CD4-positive, CD25-positive, alpha-beta regulatory T cell (primary cell): ENCODE results near the gene COPZ2. TPM values are rescaled to one million over a fixed set of nuclear protein-coding genes. Genes with fewer than 3 reads are reported as not detected.
A peak's percentile ranks its signal among the peaks of the same experiment; 100 is the strongest.

Experiments used
- ATAC-seq, 2 donors: fragments of 150-1000 bp; cut with Tn5 transposase; one replicate each; pipeline ENCODE4 v1.10.0; 2021; ENCODE audit warnings: low read depth in 2 of 2, moderate number of reproducible peaks in 2 of 2, moderate library complexity in 1 of 2
- DNase-seq, 3 donors: peaks; one replicate each; pipeline versions ENCODE4 v3.0.0 to v3.0.0-alpha.2; 2012 to 2022; ENCODE audit warnings: mixed read lengths in 1 of 3
- H3K27ac ChIP-seq: one replicate; pipeline ENCODE4 v1.7.0; 2013; ENCODE audit warnings: mild to moderate bottlenecking, low read length; ENCODE audit not compliant: insufficient read depth, poor library complexity, severe bottlenecking
- H3K27me3 ChIP-seq: one replicate; pipeline ENCODE4 v1.7.0; 2013; ENCODE audit warnings: low read length; ENCODE audit not compliant: control insufficient read depth, insufficient read depth
- H3K36me3 ChIP-seq: one replicate; pipeline ENCODE4 v1.7.0; 2013; ENCODE audit warnings: mild to moderate bottlenecking, low read length, moderate library complexity; ENCODE audit not compliant: control insufficient read depth, insufficient read depth
- H3K4me1 ChIP-seq: 2 replicates; pipeline ENCODE4 v1.7.0; 2013; ENCODE audit warnings: mild to moderate bottlenecking, low read length; ENCODE audit not compliant: insufficient read depth, control insufficient read depth, poor library complexity, severe bottlenecking
- H3K4me3 ChIP-seq: one replicate; pipeline ENCODE4 v1.7.0; 2013; ENCODE audit warnings: low read depth, mild to moderate bottlenecking, low read length, moderate library complexity
- H3K9me3 ChIP-seq, 2 experiments: 1 replicate in 1 of 2; 2 replicates in 1 of 2; pipeline ENCODE4 v1.7.0; 2013; ENCODE audit warnings: low read length in 2 of 2, mild to moderate bottlenecking in 1 of 2, moderate library complexity in 1 of 2; ENCODE audit not compliant: control insufficient read depth in 2 of 2
- H3K27ac Mint-ChIP-seq, 3 donors: one replicate each; pipeline ENCODE4 v1.8.0; 2020 to 2022; ENCODE audit warnings: mild to moderate bottlenecking in 3 of 3, mixed read lengths in 3 of 3, moderate library complexity in 2 of 3
- H3K27me3 Mint-ChIP-seq: one replicate; pipeline ENCODE4 v1.8.0; 2022; ENCODE audit warnings: mild to moderate bottlenecking, mixed read lengths
- H3K36me3 Mint-ChIP-seq: one replicate; pipeline ENCODE4 v1.8.0; 2020; ENCODE audit warnings: mixed read lengths
- H3K4me1 Mint-ChIP-seq, 4 donors: one replicate each; pipeline ENCODE4 v1.8.0; 2020 to 2022; ENCODE audit warnings: mixed read lengths in 4 of 4, mild to moderate bottlenecking in 1 of 4
- H3K4me3 Mint-ChIP-seq, 4 donors: one replicate each; pipeline ENCODE4 v1.8.0; 2020 to 2022; ENCODE audit warnings: mild to moderate bottlenecking in 4 of 4, mixed read lengths in 4 of 4, moderate library complexity in 3 of 4
- H3K9me3 Mint-ChIP-seq, 7 donors: one replicate each; pipeline ENCODE4 v1.8.0; 2020 to 2022; ENCODE audit warnings: mixed read lengths in 7 of 7, mild to moderate bottlenecking in 3 of 7, moderate library complexity in 2 of 7
- polyA plus RNA-seq, 4 donors: library from polyadenylated mRNA; unstranded; fragments of 300-500 nt; fragmentation: Illumina TruSeq; gene quantifications; one replicate each; pipeline ENCODE4 v1.2.3, GENCODE V29; 2021
- total RNA-seq: library from RNA; stranded (reverse); gene quantifications from one replicate; pipeline ENCODE4 v1.2.3, GENCODE V29; 2022

Gene COPZ2
- total and polyA plus RNA-seq, 5 donors from 2014 or later, result 0.55 to 4.1 (median 1.8) TPM

- H3K27me3 ChIP-seq, result peaks cover 4% of the 10 kb centered on the region
- Mint-ChIP-seq H3K4me1 (peaks cover 6 to 38% (median 23%) of the 10 kb centered on the region in 4 donors), H3K36me3 (no peaks in the 10 kb centered on the region), H3K27ac (no peak overlapping the region), H3K27me3 (peaks cover 47% of the 10 kb centered on the region), H3K9me3 (peaks cover 0 to 2% (median 0%) of the 10 kb centered on the region in 7 donors), H3K4me3 (peak overlapping the region in 2 of 4 donors; percentile 21 to 31)
- no peaks in the 10 kb centered on the region for H3K9me3 ChIP-seq
- no peak overlapping the region for H3K27ac ChIP-seq
- ATAC-seq (no peak), DNase-seq (no peak)
- H3K36me3 ChIP-seq, result no peaks in the 10 kb centered on the region
- peaks cover 34% of the 10 kb centered on the region for H3K4me1 ChIP-seq
- no peak overlapping the region for H3K4me3 ChIP-seq
Measured at GRCh38 chr17:48027322-48027981, 10.1 kb downstream of the COPZ2 start.

GRCh38 chr17:48026502-48027321, 10.9 kb downstream of the COPZ2 start:
- no peak for ATAC-seq
- H3K27ac Mint-ChIP-seq, result no peak overlapping the region
- H3K4me3 Mint-ChIP-seq, result peak overlapping the region in 3 of 4 donors; percentile 41 to 93 (median 69)
- Histone ChIP-seq H3K4me1 (peaks cover 34% of the 10 kb centered on the region), H3K4me3 (no peak overlapping the region), H3K27ac (no peak overlapping the region), H3K27me3 (peaks cover 4% of the 10 kb centered on the region), H3K9me3 (no peaks in the 10 kb centered on the region), H3K36me3 (no peaks in the 10 kb centered on the region)
- peaks cover 45% of the 10 kb centered on the region for H3K27me3 Mint-ChIP-seq
- peaks cover 6 to 38% (median 23%) of the 10 kb centered on the region in 4 donors for H3K4me1 Mint-ChIP-seq
- H3K9me3 Mint-ChIP-seq, result peaks cover 0 to 2% (median 0%) of the 10 kb centered on the region in 7 donors
- H3K36me3 Mint-ChIP-seq, result no peaks in the 10 kb centered on the region
- DNase-seq, result peak; percentile 53 to 79 (median 61)

- no peaks in the 10 kb centered on the region for H3K27me3 ChIP-seq
- H3K4me1 Mint-ChIP-seq, result peaks cover 6 to 38% (median 23%) of the 10 kb centered on the region in 4 donors
- H3K4me3 ChIP-seq, result peak overlapping the region; percentile 86
- H3K27ac Mint-ChIP-seq, result no peak overlapping the region
- no peak overlapping the region for H3K27ac ChIP-seq
- peaks cover 0 to 2% (median 0%) of the 10 kb centered on the region in 7 donors for H3K9me3 Mint-ChIP-seq
- no peaks in the 10 kb centered on the region for H3K9me3 ChIP-seq
- no peak for DNase-seq
- H3K27me3 Mint-ChIP-seq, result peaks cover 41% of the 10 kb centered on the region
- H3K36me3 ChIP-seq, result no peaks in the 10 kb centered on the region
- H3K36me3 Mint-ChIP-seq, result no peaks in the 10 kb centered on the region
- ATAC-seq, result no peak
- H3K4me3 Mint-ChIP-seq, result peak overlapping the region; percentile 69 to 93 (median 88)
- H3K4me1 ChIP-seq, result peaks cover 34% of the 10 kb centered on the region
Measured at GRCh38 chr17:48025904-48026501, 11.6 kb downstream of the COPZ2 start.

GRCh38 chr17:48025040-48025903, 12.3 kb downstream of the COPZ2 start:
- Histone ChIP-seq H3K4me1 (peaks cover 34% of the 10 kb centered on the region), H3K27me3 (no peaks in the 10 kb centered on the region), H3K4me3 (peak overlapping the region; percentile 86), H3K27ac (peak overlapping the region; percentile 70), H3K36me3 (no peaks in the 10 kb centered on the region), H3K9me3 (no peaks in the 10 kb centered on the region)
- peaks cover 0 to 2% (median 0%) of the 10 kb centered on the region in 7 donors for H3K9me3 Mint-ChIP-seq
- peak overlapping the region; percentile 86 to 95 (median 92) for H3K4me3 Mint-ChIP-seq
- peak overlapping the region; percentile 34 to 93 (median 87) for H3K27ac Mint-ChIP-seq
- H3K27me3 Mint-ChIP-seq, result peaks cover 41% of the 10 kb centered on the region
- ATAC-seq (peak; percentile 90 to 92), DNase-seq (peak; percentile 96 to 97 (median 96))
- no peaks in the 10 kb centered on the region for H3K36me3 Mint-ChIP-seq
- peaks cover 6 to 38% (median 23%) of the 10 kb centered on the region in 4 donors for H3K4me1 Mint-ChIP-seq

- Histone ChIP-seq H3K9me3 (no peaks in the 10 kb centered on the region), H3K27me3 (no peaks in the 10 kb centered on the region), H3K4me3 (peak overlapping the region; percentile 86), H3K4me1 (peaks cover 34% of the 10 kb centered on the region), H3K27ac (peak overlapping the region; percentile 70), H3K36me3 (no peaks in the 10 kb centered on the region)
- Mint-ChIP-seq H3K4me3 (peak overlapping the region; percentile 86 to 95 (median 92)), H3K9me3 (peaks cover 0 to 2% (median 0%) of the 10 kb centered on the region in 7 donors), H3K4me1 (peaks cover 6 to 38% (median 23%) of the 10 kb centered on the region in 4 donors), H3K27me3 (peaks cover 45% of the 10 kb centered on the region), H3K36me3 (no peaks in the 10 kb centered on the region), H3K27ac (peak overlapping the region; percentile 34 to 93 (median 87))
- DNase-seq, result peak; percentile 24 to 79 (median 55)
- peak; percentile 1 to 4 for ATAC-seq
Measured at GRCh38 chr17:48024149-48025039, 13.2 kb downstream of the COPZ2 start.

- Histone ChIP-seq H3K4me1 (peaks cover 34% of the 10 kb centered on the region), H3K9me3 (no peaks in the 10 kb centered on the region), H3K27me3 (peaks cover 4% of the 10 kb centered on the region), H3K36me3 (no peaks in the 10 kb centered on the region), H3K27ac (peak overlapping the region; percentile 70), H3K4me3 (no peak overlapping the region)
- Mint-ChIP-seq H3K27ac (peak overlapping the region in 2 of 3 donors; percentile 9 to 67), H3K27me3 (peaks cover 40% of the 10 kb centered on the region), H3K4me3 (peak overlapping the region; percentile 71 to 93 (median 82)), H3K4me1 (peaks cover 6 to 38% (median 23%) of the 10 kb centered on the region in 4 donors), H3K36me3 (no peaks in the 10 kb centered on the region), H3K9me3 (peaks cover 0 to 2% (median 0%) of the 10 kb centered on the region in 7 donors)
- peak; percentile 22 to 75 (median 24) for DNase-seq
- no peak for ATAC-seq
Measured at GRCh38 chr17:48023400-48024148, 14.0 kb downstream of the COPZ2 start.
